Neutrophil (primary cell): Measurements from ENCODE around the gene GALNT18.

Source experiments
- H3K27ac ChIP-seq: fragments of 200-600 bp; sonication (generic); 2 replicates; pipeline ENCODE4 v1.5.1; 2016; ENCODE audit warnings: mild to moderate bottlenecking, moderate library complexity
- H3K27me3 ChIP-seq: fragments of 200-600 bp; sonication (generic); 2 replicates; pipeline ENCODE4 v1.6.0; 2016; ENCODE audit warnings: mild to moderate bottlenecking
- H3K36me3 ChIP-seq: fragments of 200-600 bp; sonication (generic); 2 replicates; pipeline ENCODE4 v1.5.1; 2017
- H3K4me1 ChIP-seq, 2 experiments: fragments of 200-600 bp in 1 of 2; sonication (generic) in 1 of 2; 1 replicate in 1 of 2; 2 replicates in 1 of 2; pipeline versions ENCODE4 v1.5.1 to v1.6.1; 2013 to 2016; ENCODE audit warnings: low read depth in 1 of 2, low read length in 1 of 2, mild to moderate bottlenecking in 1 of 2, moderate library complexity in 1 of 2; ENCODE audit not compliant: control insufficient read depth in 1 of 2, insufficient read depth in 1 of 2
- H3K4me3 ChIP-seq, 2 experiments: fragments of 200-600 bp in 1 of 2; sonication (generic) in 1 of 2; 1 replicate in 1 of 2; 2 replicates in 1 of 2; pipeline ENCODE4 v1.5.1; 2013 to 2016; ENCODE audit warnings: low read depth in 1 of 2, low read length in 1 of 2, mild to moderate bottlenecking in 1 of 2, moderate library complexity in 1 of 2
- H3K9me3 ChIP-seq: fragments of 200-600 bp; sonication (generic); 2 replicates; pipeline ENCODE4 v1.5.1; 2016
- CTCF ChIP-seq: fragments of 200-600 bp; sonication (generic); IDR thresholded peaks from 2 replicates; pipeline ENCODE4 v1.5.1; 2016; ENCODE audit warnings: antibody characterized with exemption

Gene GALNT18

DNA sequence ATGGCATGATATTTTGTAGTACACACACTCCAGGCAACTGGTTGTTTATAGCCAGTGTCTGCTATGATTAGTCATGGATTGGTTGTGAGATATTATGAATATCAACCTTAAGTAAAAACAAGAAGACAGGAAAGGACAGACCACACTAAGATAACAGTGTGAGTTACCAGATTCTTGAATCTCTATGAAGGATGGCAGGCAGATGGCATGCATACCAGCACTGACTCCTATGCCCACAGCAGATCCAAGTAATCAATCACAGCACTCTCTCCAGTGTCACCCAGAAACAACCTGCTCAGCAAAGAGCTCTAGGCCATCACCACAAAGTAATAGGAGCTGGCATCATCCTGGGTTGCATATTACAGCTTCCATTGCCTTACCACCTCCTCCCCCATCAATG, 116.6 kb downstream of the GALNT18 start:
- Histone ChIP-seq H3K27ac (no peak overlapping the region), H3K4me3 (no peak overlapping the region), H3K4me1 (no peaks in the 10 kb centered on the region), H3K36me3 (no peaks in the 10 kb centered on the region), H3K9me3 (no peaks in the 10 kb centered on the region), H3K27me3 (peaks cover 27% of the 10 kb centered on the region)
- no peak for TF ChIP-seq CTCF

GRCh38 chr11:11504071-11504470, 117.7 kb downstream of the GALNT18 start:
- Histone ChIP-seq H3K4me3 (no peak overlapping the region), H3K27me3 (peaks cover 27% of the 10 kb centered on the region), H3K36me3 (no peaks in the 10 kb centered on the region), H3K9me3 (no peaks in the 10 kb centered on the region), H3K4me1 (no peaks in the 10 kb centered on the region), H3K27ac (no peak overlapping the region)
- TF ChIP-seq CTCF: no peak

GRCh38 chr11:11502263-11502861, 119.4 kb downstream of the GALNT18 start:
- no peaks in the 10 kb centered on the region for H3K9me3 ChIP-seq
- TF ChIP-seq CTCF: no peak
- no peaks in the 10 kb centered on the region for H3K36me3 ChIP-seq
- H3K4me3 ChIP-seq: no peak overlapping the region
- H3K4me1 ChIP-seq: no peaks in the 10 kb centered on the region
- H3K27ac ChIP-seq: no peak overlapping the region
- H3K27me3 ChIP-seq: peaks cover 27% of the 10 kb centered on the region

GRCh38 chr11:11501546-11502262, 120.1 kb downstream of the GALNT18 start:
- no peaks in the 10 kb centered on the region for H3K4me1 ChIP-seq
- no peak overlapping the region for H3K4me3 ChIP-seq
- no peaks in the 10 kb centered on the region for H3K9me3 ChIP-seq
- H3K36me3 ChIP-seq: no peaks in the 10 kb centered on the region
- no peak overlapping the region for H3K27ac ChIP-seq
- TF ChIP-seq CTCF: no peak
- H3K27me3 ChIP-seq: peaks cover 24% of the 10 kb centered on the region

DNA sequence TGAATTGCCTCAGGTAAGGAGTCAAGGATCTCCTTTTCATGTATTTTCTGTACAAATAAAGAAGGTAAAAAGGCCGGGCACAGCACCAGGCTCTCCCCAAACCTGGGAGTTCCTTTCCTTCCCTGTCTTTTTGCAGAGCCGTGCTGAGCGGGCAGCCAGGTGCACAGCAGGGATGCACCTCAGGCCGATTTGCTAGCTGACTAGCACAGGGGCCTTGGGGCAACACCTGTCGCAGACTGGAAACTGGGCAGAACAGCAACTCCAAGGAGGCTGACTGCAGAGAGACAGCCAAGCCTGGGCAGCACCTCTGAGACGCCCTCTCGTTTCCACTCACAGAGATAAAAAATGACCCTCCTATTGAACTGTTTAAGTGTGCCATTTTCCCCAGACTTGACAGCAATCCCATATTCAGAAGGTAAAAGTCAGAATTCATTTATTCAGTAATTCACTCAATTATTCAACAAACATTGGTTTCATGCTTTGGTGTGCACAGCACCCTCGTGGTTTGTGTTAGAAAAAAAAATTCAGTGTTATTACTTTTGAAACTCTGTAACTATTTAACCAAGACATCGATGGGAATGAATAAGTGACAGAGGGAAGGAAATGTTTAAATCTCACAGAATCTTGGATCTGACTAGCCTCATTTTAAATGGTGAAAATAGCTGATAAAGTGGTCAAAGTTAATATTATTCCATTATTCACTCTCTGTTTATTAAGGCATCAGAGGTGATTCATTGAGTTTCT, 120.9 kb downstream of the GALNT18 start:
- Histone ChIP-seq H3K9me3 (no peaks in the 10 kb centered on the region), H3K27ac (no peak overlapping the region), H3K27me3 (peaks cover 16% of the 10 kb centered on the region), H3K36me3 (no peaks in the 10 kb centered on the region), H3K4me1 (no peaks in the 10 kb centered on the region), H3K4me3 (no peak overlapping the region)
- no peak for TF ChIP-seq CTCF
